ENCODE measurements around the gene IGF2BP2. TPM values are rescaled to one million over a fixed set of nuclear protein-coding genes. Genes with fewer than 3 reads are reported as not detected.
"Not testable (repeated sequence)": the region's sequence is repeated elsewhere in the genome, so short reads cannot be mapped to it uniquely, and the experiment has no call there.

IGF2BP2 gene
- total RNA-seq, 1 donor from 2014 or later, result 2.9 TPM

DNA sequence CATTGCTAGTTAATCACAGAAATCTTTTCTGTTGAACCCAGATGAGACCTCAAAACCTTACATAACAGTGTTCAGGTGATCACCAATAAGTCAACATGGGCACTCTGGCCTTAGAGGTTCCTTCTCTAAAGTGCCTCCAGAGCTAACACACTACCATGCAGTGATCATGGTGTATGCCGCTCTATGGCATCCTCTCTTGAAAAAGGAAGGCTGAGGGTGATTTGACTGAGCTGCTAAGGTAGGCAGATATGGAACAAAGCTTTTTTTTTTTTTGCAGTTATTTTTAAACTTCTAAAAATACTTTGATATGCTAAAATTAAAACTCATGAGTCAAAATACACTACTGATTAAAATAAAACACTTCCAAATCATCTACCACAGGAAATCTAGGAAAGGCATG lies 46.0 kb downstream of the IGF2BP2 start:
- H3K27ac ChIP-seq, result no peak overlapping the region
- intact Hi-C loops (cut with DNase I), result no loop called here
- DNase-seq (ENCODE audit: low spot score in 2 of 2), result no peak

DNA sequence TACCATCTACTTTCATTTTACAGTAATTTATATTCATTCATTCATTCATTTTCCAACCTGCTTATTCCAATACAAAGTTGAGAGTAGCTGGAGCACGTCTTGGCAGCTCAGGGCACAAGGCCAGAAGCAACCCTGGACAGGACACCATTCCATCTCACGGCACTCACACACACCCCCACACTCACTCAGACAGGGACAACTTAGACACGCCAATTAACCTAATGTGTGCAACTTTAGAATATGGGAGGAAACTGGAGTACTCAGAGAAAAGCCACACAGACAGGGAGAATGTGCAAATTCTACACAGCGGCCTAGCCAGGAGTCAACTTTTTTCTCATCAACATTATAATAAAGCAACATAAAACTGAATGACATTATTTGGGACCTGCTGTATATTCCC lies 46.7 kb downstream of the IGF2BP2 start:
- Histone ChIP-seq H3K27ac (no peak overlapping the region), H3K36me3 (no peaks in the 10 kb centered on the region), H3K4me3 (no peak overlapping the region), H3K9me3 (no peaks in the 10 kb centered on the region), H3K4me1 (no peaks in the 10 kb centered on the region), H3K27me3 (no peaks in the 10 kb centered on the region)
- TF ChIP-seq, protein P1, sequence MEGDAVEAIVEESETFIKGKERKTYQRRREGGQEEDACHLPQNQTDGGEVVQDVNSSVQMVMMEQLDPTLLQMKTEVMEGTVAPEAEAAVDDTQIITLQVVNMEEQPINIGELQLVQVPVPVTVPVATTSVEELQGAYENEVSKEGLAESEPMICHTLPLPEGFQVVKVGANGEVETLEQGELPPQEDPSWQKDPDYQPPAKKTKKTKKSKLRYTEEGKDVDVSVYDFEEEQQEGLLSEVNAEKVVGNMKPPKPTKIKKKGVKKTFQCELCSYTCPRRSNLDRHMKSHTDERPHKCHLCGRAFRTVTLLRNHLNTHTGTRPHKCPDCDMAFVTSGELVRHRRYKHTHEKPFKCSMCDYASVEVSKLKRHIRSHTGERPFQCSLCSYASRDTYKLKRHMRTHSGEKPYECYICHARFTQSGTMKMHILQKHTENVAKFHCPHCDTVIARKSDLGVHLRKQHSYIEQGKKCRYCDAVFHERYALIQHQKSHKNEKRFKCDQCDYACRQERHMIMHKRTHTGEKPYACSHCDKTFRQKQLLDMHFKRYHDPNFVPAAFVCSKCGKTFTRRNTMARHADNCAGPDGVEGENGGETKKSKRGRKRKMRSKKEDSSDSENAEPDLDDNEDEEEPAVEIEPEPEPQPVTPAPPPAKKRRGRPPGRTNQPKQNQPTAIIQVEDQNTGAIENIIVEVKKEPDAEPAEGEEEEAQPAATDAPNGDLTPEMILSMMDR (IDR thresholded peaks at IDR 0.05), result no peak
- no peak for DNase-seq (ENCODE audit: low spot score in 2 of 2)
- intact Hi-C loops (cut with DNase I), result no loop called here

More for the DNA sequence above, 46.0 kb downstream of the IGF2BP2 start:
- TF ChIP-seq, protein P1 (IDR thresholded peaks at IDR 0.05), result no peak
- Histone ChIP-seq H3K4me1 (no peaks in the 10 kb centered on the region), H3K4me3 (no peak overlapping the region), H3K27me3 (no peaks in the 10 kb centered on the region), H3K36me3 (no peaks in the 10 kb centered on the region), H3K9me3 (no peaks in the 10 kb centered on the region)

DNA sequence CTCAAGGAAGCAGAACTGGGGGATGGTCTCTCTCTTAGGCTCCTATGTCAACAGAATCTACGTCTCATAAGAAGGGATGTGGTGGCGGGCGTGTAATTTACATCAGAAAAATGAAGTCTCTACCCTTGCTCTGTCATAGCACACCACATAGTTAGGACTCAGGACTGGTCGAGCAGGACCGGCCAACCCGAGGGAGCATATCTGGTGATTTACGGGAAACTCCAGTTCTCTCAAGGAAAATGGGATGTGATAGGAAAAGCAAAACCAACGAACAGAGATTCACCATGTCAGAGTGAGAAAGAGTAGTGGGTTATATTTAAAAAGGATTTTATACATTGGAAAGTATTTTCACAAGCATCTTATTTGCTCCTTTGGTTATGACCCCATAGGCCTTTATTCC lies 54.7 kb downstream of the IGF2BP2 start:
- Histone ChIP-seq H3K9me3 (no peaks in the 10 kb centered on the region), H3K27ac (no peak overlapping the region), H3K4me3 (no peak overlapping the region), H3K36me3 (no peaks in the 10 kb centered on the region), H3K27me3 (no peaks in the 10 kb centered on the region), H3K4me1 (no peaks in the 10 kb centered on the region)
- TF ChIP-seq, protein P1 (IDR thresholded peaks at IDR 0.05), result no peak
- DNase-seq (ENCODE audit: low spot score in 2 of 2), result no peak
- intact Hi-C loops (cut with DNase I), result no loop called here

DNA sequence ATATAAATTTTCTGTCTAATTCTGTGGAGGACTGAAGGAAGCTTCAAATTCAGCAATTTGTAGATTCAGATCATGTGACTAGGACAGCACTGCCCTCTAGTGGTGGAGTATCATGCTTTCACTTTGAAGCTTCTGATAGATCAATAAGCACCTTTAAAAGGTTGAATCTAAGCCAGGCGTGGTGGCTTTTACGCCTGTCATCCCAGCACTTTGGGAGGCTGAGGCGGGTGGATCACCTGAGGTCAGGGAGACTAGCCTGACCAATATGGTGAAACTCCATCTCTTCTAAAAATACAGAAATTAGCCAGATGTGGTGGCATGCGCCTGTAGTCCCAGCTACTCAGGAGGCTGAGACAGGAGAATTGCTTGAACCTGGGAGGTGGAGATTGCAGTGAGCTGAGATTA lies 56.3 kb downstream of the IGF2BP2 start:
- peak in 1 of 2 donors; percentile 67 for DNase-seq (ENCODE audit: low spot score in 2 of 2)
- TF ChIP-seq, protein P1 (IDR thresholded peaks at IDR 0.05), result peak; percentile 36 to 69 (median 56)
- H3K27ac ChIP-seq, H3K4me1 ChIP-seq, H3K4me3 ChIP-seq, H3K36me3 ChIP-seq, H3K9me3 ChIP-seq, H3K27me3 ChIP-seq: not testable (repeated sequence)
- intact Hi-C loops (cut with DNase I), result loop anchor here (2.0 kb wide), 1 partner anchor 108 kb away; no protein-coding TSS in a partner anchor

DNA sequence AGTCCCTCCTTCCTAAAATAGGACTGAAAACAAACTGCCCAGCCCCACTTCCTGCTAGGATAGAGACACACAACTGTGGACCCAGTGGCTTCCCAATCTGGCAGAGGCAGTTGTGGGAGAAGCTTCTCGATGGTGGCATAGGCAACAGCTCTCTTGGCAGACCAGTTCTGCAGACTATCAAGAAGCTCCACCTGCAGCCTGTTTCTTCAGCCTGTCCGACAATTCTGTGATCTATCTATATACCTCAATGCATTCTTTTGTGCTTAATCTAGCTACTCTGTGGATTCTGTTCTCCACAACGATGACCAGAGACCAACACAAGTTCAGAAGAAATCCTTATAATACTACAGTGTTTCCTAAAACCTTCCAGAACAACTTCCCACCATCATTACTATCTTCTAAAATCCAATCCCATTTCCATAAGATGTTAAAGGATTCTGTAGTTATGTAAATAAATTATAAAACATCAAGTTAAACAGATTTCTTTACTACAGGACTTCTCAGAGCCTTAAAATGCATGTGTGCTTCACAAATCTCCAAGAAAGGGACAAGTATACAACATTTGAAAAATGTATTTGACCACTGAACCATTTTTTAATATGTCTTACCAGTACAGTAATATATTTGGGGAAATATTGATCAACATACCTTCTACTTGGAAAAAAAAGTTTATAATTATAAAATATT lies 57.7 kb downstream of the IGF2BP2 start:
- Histone ChIP-seq H3K36me3 (no peaks in the 10 kb centered on the region), H3K4me3 (no peak overlapping the region), H3K4me1 (peaks cover 0 to 2% of the 10 kb centered on the region in 2 donors), H3K27ac (no peak overlapping the region), H3K9me3 (no peaks in the 10 kb centered on the region), H3K27me3 (no peaks in the 10 kb centered on the region)
- intact Hi-C loops (cut with DNase I), result no loop called here
- TF ChIP-seq, protein P1 (IDR thresholded peaks at IDR 0.05), result no peak
- no peak for DNase-seq (ENCODE audit: low spot score in 2 of 2)
